ENCODE data around the gene OR6V1. TPM values are rescaled to one million over a fixed set of nuclear protein-coding genes. Genes with fewer than 3 reads are reported as not detected.
A peak's percentile ranks its signal among the peaks of the same experiment; 100 is the strongest.

OR6V1 gene
- total RNA-seq, 1 donor, result not detected

- no peak for TF ChIP-seq CTCF (IDR thresholded peaks at IDR 0.05; ENCODE audit: insufficient read depth, low read length)
- no peak overlapping the region for H3K4me3 ChIP-seq (ENCODE audit: low read depth, low read length)
- no peak for DNase-seq (ENCODE audit: low read depth)
Observed at GRCh38 chr7:143023047-143023446, 29.1 kb upstream of the OR6V1 start.

DNA sequence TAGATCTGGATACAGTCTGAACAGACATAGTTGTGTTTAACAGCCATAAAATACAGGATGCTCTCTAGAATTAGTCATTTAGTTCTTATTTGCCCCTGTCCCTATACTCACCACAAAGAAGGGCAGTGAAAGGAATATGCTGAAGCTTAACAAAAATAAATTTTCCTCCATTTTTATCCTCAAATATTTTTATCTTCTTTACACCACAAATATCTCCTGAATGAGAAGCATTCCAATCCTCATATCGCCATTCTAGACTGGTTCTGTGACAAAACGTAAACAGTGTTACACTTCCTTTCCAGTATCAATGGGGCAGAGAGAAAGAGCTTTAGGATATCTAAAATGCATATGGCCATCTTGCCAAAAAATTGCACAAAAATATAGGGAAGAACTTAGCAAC, 26.8 kb upstream of the OR6V1 start:
- TF ChIP-seq CTCF (IDR thresholded peaks at IDR 0.05; ENCODE audit: insufficient read depth, low read length), result no peak
- no peak for DNase-seq (ENCODE audit: low read depth)
- no peak overlapping the region for H3K4me3 ChIP-seq (ENCODE audit: low read depth, low read length)

GRCh38 chr7:143027032-143027431, 25.1 kb upstream of the OR6V1 start, which contains the start of gene OR9A2:
Gene OR9A2 (minus strand): TSS chr7:143027132. CDS start chr7:143027132, 0 bp downstream.
- no peak for TF ChIP-seq CTCF (IDR thresholded peaks at IDR 0.05; ENCODE audit: insufficient read depth, low read length)
- no peak for DNase-seq (ENCODE audit: low read depth)
- no peak within 1 kb of the TSS for H3K4me3 ChIP-seq (ENCODE audit: low read depth, low read length)

DNA sequence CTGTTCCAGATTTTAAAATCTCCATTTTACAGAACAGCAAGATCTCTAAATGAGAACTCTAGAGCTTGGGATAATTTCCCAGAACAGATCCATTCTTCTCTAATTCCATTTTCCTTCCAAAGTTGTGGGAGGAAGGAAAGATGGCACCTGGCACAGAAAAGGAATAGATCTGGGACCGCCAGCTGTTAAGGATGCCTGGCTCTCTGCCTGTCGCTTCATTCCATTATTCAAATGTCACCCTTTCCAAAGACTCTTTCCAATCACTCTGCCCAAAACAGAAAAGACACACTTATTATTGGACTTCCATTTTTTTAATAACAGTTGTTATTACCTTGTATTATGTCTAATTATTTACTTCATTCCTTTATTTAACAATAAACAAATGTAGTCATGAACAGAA, 24.5 kb upstream of the OR6V1 start:
- no peak for DNase-seq (ENCODE audit: low read depth)
- TF ChIP-seq CTCF (IDR thresholded peaks at IDR 0.05; ENCODE audit: insufficient read depth, low read length), result no peak
- no peak overlapping the region for H3K4me3 ChIP-seq (ENCODE audit: low read depth, low read length)

- no peak for TF ChIP-seq CTCF (IDR thresholded peaks at IDR 0.05; ENCODE audit: insufficient read depth, low read length)
- no peak for DNase-seq (ENCODE audit: low read depth)
- no peak overlapping the region for H3K4me3 ChIP-seq (ENCODE audit: low read depth, low read length)
Observed at GRCh38 chr7:143038635-143039034, 13.5 kb upstream of the OR6V1 start.

DNA sequence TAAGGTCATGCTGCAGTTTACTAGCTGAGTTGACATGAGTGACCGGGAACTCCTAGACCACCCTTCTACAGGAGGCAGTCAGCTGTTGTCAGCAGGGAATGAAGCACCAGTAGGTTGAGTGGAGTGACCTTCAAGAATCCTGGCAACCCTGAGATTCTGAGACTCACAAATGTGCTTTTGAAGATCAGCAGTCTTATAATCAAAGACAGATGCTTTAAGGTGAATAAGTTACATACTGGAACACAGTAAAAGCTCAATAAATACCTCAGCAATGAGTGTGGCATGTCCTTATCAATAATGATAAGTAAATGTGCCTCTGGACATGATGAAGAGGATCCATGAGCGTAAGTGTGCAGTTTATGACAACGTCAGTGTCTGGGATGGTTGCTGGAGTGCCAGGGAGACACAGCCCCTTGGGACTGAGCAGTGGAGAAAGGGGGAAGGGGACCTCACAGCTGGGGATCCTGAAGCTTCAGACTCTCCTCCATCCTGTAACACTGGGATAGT, 11.9 kb upstream of the OR6V1 start:
- no peak overlapping the region for H3K4me3 ChIP-seq (ENCODE audit: low read depth, low read length)
- TF ChIP-seq CTCF (IDR thresholded peaks at IDR 0.05; ENCODE audit: insufficient read depth, low read length), result no peak
- peak; percentile 82 for DNase-seq (ENCODE audit: low read depth)

GRCh38 chr7:143041346-143041745, 10.8 kb upstream of the OR6V1 start:
- no peak overlapping the region for H3K4me3 ChIP-seq (ENCODE audit: low read depth, low read length)
- no peak for DNase-seq (ENCODE audit: low read depth)
- TF ChIP-seq CTCF (IDR thresholded peaks at IDR 0.05; ENCODE audit: insufficient read depth, low read length), result no peak

Data from fibroblast of the aortic adventitia (primary cell).